ENCODE data around the gene ARIH1. TPM values are rescaled to one million over a fixed set of nuclear protein-coding genes. Genes with fewer than 3 reads are reported as not detected.

ARIH1 gene
- total and polyA plus RNA-seq, 2 of the 8 experiments (the other 6 are each of a cell fraction or from before 2014, with no cell fraction given): 32.7 to 179 TPM

DNA sequence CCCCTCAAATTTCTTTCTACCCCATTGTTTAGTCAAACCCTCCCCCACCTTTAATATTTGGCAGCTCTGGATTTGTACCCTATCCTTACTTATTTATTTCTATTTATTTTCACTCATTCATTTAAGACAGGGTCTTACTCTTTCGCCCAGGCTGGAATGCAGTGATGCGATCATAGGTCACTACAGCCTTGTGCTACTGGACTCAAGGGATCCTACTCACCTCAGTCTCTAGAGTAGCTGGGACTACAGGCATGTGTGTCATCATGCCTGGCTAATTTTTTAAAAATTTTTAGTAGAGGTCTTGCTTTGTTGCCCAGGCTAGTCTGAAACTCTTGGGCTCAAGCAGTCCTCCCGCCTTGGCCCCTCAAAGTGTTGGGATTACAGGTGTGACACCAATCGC lies 35.4 kb downstream of the ARIH1 start:
- H2BK5ac ChIP-seq (ENCODE audit: low read depth, low read length): no peak overlapping the region
- no peak overlapping the region for H2AK5ac ChIP-seq (ENCODE audit: low read depth, low read length)
- H3K4me1 ChIP-seq (replicated peaks in 1 of 4; ENCODE audit: control insufficient read depth in 3 of 4, insufficient read depth in 4 of 4, low read length in 3 of 4): no peaks in the 10 kb centered on the region
- no peaks in the 10 kb centered on the region for H3K9me3 ChIP-seq (ENCODE audit: insufficient read depth in 2 of 2, low read depth in 1 of 2, low read length in 1 of 2)
- no peak overlapping the region for H3K23ac ChIP-seq (ENCODE audit: insufficient read length)
- H2BK20ac ChIP-seq (ENCODE audit: low read length): no peak overlapping the region
- no peak for FAIRE-seq
- no peak overlapping the region for H2BK15ac ChIP-seq (ENCODE audit: low read length)
- no peak overlapping the region for H3K56ac ChIP-seq (replicated peaks; ENCODE audit: insufficient read length, low read depth, low read length)
- H2BK12ac ChIP-seq (ENCODE audit: low read depth, low read length): no peak overlapping the region
- H3K9ac ChIP-seq (replicated peaks in 1 of 4; ENCODE audit: extremely low read depth in 1 of 4, low read depth in 3 of 4, low read length in 3 of 4): no peak overlapping the region
- CTCF ChIA-PET (ENCODE audit: partially characterized antibody): interaction anchor here (0.6 to 1.6 kb wide), 3 partner anchors 8 to 24 kb away, joined by 3 read pairs; no protein-coding TSS in a partner anchor
- no peak overlapping the region for H3K4me2 ChIP-seq (ENCODE audit: insufficient read depth in 1 of 2, low read depth in 2 of 2, low read length in 2 of 2)
- no peaks in the 10 kb centered on the region for H3K23me2 ChIP-seq (ENCODE audit: low read depth, low read length)
- no peak overlapping the region for H3K4ac ChIP-seq (replicated peaks; ENCODE audit: insufficient read length, low read depth, low read length)
- H3K27me3 ChIP-seq (replicated peaks in 1 of 4; ENCODE audit: control insufficient read depth in 3 of 4, extremely low read depth in 1 of 4, insufficient read depth in 3 of 4, low read length in 3 of 4): no peaks in the 10 kb centered on the region
- no peak for DNase-seq (ENCODE audit: low read depth in 1 of 2, low spot score in 2 of 2)
- H4K20me1 ChIP-seq (replicated peaks in 1 of 2; ENCODE audit: control insufficient read depth in 1 of 2, insufficient read depth in 2 of 2, low read length in 2 of 2): peaks cover 0 to 2% of the 10 kb centered on the region in 2 experiments
- no peak overlapping the region for H2AFZ ChIP-seq (ENCODE audit: low read length)
- H3K79me2 ChIP-seq (ENCODE audit: control insufficient read depth in 1 of 2, insufficient read depth in 2 of 2, low read length in 2 of 2): peaks cover 10 to 94% of the 10 kb centered on the region in 2 experiments; a peak in 3 of 4 replicates
- WGBS, 2 experiments (ENCODE audit: extremely low coverage in 1 of 2, insufficient coverage in 1 of 2, insufficient read length in 1 of 2, insufficient replicate concordance in 2 of 2, low coverage in 1 of 2, low lambda C conversion rate in 2 of 2, missing lambda C conversion rate in 1 of 2): 95% methylated on average over 4 of the region's 4 CpGs; no CpG with 5 or more reads in 1 of the 2 experiments
- no peak overlapping the region for H3K14ac ChIP-seq (ENCODE audit: insufficient read length)
- no peak overlapping the region for H4K8ac ChIP-seq (ENCODE audit: extremely low read depth, insufficient read depth, low read length)
- POLR2A ChIA-PET (ENCODE audit: partially characterized antibody): interaction anchor here (1.0 kb wide), 1 partner anchor 36 kb away, joined by 4 read pairs; no protein-coding TSS in a partner anchor
- 0 out of 8 replicates have a peak, but pooled peaks cover 0 to 1% (median 0%) of the 10 kb centered on the region in 4 experiments for H3K36me3 ChIP-seq (ENCODE audit: control insufficient read depth in 2 of 4, insufficient read depth in 4 of 4, low read length in 3 of 4)
- no peak overlapping the region for H3K4me3 ChIP-seq (ENCODE audit: extremely low read depth in 1 of 4, insufficient read depth in 2 of 4, low read depth in 3 of 4, low read length in 4 of 4)
- H3K18ac ChIP-seq (ENCODE audit: extremely low read depth, low read length): no peak overlapping the region
- TF ChIP-seq, protein P1, sequence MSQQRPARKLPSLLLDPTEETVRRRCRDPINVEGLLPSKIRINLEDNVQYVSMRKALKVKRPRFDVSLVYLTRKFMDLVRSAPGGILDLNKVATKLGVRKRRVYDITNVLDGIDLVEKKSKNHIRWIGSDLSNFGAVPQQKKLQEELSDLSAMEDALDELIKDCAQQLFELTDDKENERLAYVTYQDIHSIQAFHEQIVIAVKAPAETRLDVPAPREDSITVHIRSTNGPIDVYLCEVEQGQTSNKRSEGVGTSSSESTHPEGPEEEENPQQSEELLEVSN (IDR thresholded peaks at IDR 0.05): no peak
- TF ChIP-seq, protein P2, sequence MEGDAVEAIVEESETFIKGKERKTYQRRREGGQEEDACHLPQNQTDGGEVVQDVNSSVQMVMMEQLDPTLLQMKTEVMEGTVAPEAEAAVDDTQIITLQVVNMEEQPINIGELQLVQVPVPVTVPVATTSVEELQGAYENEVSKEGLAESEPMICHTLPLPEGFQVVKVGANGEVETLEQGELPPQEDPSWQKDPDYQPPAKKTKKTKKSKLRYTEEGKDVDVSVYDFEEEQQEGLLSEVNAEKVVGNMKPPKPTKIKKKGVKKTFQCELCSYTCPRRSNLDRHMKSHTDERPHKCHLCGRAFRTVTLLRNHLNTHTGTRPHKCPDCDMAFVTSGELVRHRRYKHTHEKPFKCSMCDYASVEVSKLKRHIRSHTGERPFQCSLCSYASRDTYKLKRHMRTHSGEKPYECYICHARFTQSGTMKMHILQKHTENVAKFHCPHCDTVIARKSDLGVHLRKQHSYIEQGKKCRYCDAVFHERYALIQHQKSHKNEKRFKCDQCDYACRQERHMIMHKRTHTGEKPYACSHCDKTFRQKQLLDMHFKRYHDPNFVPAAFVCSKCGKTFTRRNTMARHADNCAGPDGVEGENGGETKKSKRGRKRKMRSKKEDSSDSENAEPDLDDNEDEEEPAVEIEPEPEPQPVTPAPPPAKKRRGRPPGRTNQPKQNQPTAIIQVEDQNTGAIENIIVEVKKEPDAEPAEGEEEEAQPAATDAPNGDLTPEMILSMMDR (IDR thresholded peaks at IDR 0.05; ENCODE audit: control extremely low read depth in 1 of 3, insufficient read depth in 1 of 3, low read depth in 1 of 3, low read length in 3 of 3): no peak
- TF ChIP-seq, protein P3, sequence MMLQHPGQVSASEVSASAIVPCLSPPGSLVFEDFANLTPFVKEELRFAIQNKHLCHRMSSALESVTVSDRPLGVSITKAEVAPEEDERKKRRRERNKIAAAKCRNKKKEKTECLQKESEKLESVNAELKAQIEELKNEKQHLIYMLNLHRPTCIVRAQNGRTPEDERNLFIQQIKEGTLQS (IDR thresholded peaks at IDR 0.05; ENCODE audit: insufficient read depth, low read depth, low read length): no peak
- TF ChIP-seq CHD1 (IDR thresholded peaks at IDR 0.05; ENCODE audit: low read depth, low read length): no peak
- no peak for TF ChIP-seq PHF8 (conservative IDR thresholded peaks at IDR 0.05; ENCODE audit: low read depth, low read length)
- no peak for TF ChIP-seq JUN (IDR thresholded peaks at IDR 0.05; ENCODE audit: low read depth, low read length)
- TF ChIP-seq SP4 (IDR thresholded peaks at IDR 0.05; ENCODE audit: low read length): no peak
- no peak for TF ChIP-seq HDAC6 (IDR thresholded peaks at IDR 0.05; ENCODE audit: low read depth, low read length)
- no peak for TF ChIP-seq JUND (IDR thresholded peaks at IDR 0.05; ENCODE audit: low read length)
- TF ChIP-seq TAF7 (optimal IDR thresholded peaks at IDR 0.05; ENCODE audit: borderline replicate concordance, low read depth, low read length): no peak
- H3K27ac ChIP-seq (ENCODE audit: low read depth, low read length): no peak overlapping the region
- no peak overlapping the region for H4K5ac ChIP-seq (ENCODE audit: insufficient read length, low read depth, low read length)
- H4K91ac ChIP-seq (replicated peaks; ENCODE audit: insufficient read length, low read length): no peak overlapping the region
- no peak overlapping the region for H2BK120ac ChIP-seq (replicated peaks; ENCODE audit: low read depth, low read length)
- no peaks in the 10 kb centered on the region; the same call in 1 of the 2 replicates for H3K79me1 ChIP-seq (ENCODE audit: low read depth, low read length)
